ENCODE measurements around the gene SNAI1.

SNAI1 gene

DNA sequence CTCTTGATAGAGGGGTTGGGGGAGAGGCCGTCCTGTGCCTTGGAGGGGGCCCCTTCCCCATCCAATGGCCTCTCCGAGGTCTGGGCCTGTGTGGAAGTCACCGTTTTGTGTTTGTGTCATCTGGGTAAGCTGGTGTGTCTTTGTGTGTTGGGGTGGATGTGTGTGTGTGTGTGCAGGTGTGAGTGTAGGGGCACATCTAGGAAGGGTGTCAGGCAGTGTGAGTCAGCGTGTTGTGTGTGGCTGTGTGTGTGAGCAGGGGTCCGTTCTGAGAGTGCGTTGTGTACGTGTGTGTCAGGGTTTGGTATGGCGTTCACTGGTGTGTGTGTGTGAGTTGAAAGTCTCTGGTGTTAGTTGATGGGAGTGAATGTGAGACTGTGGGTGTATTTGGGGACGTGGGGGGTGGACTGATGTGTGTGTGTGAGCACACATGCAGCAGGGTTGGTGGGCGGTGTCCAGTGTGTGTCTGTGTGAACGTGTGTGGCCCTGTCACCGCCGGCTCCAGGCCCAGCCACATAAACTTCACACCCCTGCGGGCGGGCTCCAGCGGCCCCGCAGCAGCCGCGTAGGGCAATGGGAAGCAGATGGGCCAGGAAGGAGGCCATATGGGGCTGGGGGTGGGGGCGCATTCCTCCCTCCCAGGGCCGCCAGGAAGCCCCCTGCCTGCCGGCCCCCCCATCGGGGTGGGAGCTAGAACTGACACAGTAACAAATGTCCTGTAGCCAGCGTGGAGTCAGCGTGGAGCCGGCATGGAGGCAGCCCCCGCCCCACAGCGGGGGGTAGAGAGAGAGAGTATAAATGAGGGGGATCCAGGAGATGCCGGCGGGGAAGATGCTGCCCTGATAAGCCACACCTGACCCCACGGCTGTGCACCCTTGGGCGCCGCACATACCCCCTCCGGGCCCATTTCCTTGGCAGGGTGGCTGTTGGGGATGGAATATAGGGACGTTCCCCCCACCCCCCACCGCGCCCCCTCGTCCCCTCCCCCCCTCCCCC is 32.1 kb downstream of the SNAI1 start:
- DNase-seq = peak; percentile 79

DNA sequence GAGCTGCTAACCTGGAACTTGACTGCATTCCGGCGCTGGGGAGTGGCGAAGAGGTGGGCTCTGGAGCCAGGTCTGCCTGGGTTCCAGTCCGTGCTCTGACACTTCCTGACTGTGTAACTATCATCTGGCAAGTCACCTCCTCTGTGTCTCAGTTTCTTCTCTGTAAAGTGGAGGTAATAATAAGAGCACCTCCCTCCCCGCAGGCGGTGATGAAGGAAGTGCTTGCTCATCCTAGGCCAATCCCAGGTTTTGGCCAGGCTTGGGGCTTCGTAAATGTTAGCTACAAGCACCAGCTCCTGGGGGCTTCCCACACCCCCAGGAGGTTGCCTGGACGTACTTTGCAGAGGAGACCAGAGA is 32.8 kb downstream of the SNAI1 start:
- no peak for DNase-seq

DNA sequence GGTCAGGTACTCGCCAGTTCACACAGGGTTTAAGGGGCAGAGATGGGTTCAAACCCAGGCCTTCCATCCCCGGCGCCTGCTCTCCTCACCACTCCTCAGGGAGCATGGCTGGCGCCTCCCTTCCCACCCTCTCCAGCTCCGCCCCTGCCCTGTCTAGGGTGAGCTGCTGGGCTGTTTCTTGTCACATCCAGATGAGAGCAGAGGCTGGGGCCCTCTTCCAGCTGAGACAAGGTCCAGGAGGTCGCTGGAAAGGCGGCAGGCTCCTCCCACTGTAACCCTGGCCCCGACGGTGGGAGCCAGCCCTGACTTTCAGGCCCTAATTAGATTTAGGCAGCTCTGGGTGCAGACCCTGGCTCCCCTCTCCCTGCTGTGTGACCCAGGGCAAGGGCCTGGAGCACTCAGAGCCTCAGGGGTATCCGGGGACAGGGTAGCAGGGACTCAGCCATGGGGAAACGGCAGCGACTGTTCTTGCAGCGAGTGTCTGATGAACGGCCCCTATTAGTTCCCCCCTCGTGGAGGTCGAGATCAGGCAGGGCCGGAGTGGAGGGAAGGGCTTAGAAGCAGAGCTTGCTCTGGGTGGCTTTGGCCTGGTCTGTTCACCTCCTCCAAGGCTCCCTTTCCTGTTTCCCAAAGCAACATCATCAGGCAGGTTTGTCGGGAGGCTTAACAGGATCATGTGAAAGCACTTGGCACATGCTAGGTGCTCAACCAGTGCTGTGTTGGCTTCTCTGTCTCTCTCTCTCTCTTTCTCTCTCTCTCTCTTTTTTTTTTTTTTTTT is 33.4 kb downstream of the SNAI1 start:
- no peak for DNase-seq

DNA sequence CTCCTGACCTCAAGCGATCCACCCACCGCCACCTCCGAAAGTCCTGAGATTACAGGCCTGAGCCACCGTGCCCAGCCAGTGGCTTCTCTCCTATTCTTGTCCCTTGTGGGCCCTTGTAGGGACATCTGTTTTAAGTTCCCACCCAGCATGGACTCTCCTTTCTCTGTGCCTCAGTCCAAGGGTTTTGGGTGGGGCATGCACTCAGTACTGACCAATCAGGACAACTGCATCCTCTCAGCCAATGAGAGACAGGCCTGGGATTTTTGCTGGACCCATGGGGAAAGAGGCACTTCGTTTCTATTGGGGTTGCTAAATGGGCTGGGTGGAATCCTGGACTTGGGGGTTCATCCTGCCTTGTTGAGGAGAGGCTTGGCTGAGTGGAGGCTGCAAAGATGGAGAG is 34.4 kb downstream of the SNAI1 start:
- DNase-seq = no peak

DNA sequence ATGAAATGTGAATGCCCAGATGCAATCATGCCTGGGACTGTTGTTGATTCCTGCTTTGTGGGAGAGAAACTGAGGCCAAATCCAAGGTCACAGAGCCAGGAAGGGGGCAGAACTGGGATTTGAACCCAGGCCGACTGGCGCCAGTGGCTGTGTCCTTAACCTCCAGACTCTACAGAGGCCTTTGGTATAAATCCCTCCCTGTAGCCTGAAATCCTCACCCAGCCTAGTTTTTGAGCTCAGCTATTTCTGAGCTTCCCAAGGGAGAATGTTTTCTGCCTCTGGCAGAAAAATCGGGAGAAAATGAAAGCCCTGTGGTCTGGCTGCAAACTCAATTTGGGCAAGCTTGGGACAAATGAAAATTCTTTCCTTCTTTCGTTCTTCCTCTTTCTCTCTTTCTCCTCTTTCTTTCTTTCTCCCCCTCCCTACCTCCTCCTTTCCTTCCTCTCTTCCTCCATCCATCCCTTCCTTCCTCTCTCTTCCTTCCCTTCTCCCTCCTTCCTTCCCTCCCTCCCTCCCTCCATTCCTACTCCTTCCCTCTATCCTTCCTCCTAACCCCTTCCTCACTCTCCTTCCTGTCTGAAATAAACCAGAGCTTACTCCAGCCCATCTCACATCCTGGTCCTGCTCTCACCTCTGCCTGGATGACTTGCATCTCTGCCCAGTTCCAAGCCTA is 34.9 kb downstream of the SNAI1 start:
- DNase-seq = no peak

GRCh38 chr20:50019466-50020256 is 36.9 kb downstream of the SNAI1 start:
- no peak for DNase-seq

- no peak for DNase-seq
Measured at GRCh38 chr20:50020288-50020687, 37.5 kb downstream of the SNAI1 start.

GRCh38 chr20:50022676-50023075 is 39.9 kb downstream of the SNAI1 start:
- DNase-seq = no peak

- DNase-seq = no peak
Measured at GRCh38 chr20:50023116-50023805, 40.5 kb downstream of the SNAI1 start.

- DNase-seq = no peak
Measured at GRCh38 chr20:50026746-50027575, 44.2 kb downstream of the SNAI1 start.

GRCh38 chr20:50027611-50028105 is 44.9 kb downstream of the SNAI1 start:
- DNase-seq = no peak

GRCh38 chr20:50029083-50029696 is 46.4 kb downstream of the SNAI1 start:
- no peak for DNase-seq

- no peak for DNase-seq
Measured at GRCh38 chr20:50029697-50030461, 47.1 kb downstream of the SNAI1 start.

DNA sequence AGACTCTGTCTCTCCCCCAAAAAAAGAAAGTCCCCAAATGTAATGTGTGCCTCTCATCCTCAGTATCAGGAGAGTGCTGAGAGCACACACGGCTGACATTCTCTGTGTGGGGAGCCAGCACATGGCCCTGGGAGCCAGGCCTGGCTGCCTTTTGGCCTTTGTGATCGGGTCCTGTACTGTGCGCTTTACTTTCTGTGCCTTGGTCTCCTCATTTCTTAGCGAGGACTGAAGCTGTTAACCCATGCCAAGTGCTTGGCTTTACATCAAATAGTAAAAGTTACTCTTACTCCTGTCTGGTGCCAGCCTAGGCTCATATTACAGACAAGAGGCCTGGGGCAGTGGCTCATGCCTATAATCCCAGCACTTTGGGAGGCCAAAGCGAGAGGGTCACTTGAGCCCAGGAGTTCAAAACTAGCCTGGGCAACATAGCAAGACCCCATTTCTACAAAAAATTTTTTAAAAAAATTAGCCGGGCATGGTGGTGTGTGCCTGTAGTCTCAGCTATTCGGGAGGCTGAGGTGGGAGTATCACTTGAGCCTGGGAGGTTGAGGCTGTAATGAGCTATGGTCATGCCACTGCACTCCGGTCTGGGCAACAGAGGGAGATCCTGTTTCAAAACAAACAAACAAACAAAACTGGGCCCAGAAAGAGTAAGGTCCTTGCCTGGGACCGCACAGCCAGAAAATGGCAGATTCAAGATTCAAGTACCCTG is 50.3 kb downstream of the SNAI1 start:
- DNase-seq = no peak

GRCh38 chr20:50034567-50035180 is 51.9 kb downstream of the SNAI1 start:
- DNase-seq = no peak

DNA sequence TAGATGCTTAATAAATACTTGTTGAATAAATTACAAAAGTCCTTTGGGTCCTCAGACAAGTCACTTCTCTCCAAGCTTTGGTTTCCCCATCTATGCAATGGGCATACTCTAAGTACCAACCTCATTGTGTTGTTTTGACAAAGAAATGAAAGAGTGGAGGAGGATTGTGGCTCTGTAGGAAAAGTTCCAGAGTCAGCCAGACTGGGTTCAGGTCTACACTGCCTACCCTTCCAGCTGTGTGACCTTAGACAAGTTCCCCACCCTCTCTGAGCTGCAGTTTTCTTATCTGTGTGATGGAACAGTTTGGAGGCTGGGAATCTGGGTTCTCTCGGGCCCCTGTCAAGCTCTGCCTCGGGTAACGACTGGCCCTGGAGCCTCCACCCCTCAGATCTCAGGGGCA is 53.9 kb downstream of the SNAI1 start:
- no peak for DNase-seq

DNA sequence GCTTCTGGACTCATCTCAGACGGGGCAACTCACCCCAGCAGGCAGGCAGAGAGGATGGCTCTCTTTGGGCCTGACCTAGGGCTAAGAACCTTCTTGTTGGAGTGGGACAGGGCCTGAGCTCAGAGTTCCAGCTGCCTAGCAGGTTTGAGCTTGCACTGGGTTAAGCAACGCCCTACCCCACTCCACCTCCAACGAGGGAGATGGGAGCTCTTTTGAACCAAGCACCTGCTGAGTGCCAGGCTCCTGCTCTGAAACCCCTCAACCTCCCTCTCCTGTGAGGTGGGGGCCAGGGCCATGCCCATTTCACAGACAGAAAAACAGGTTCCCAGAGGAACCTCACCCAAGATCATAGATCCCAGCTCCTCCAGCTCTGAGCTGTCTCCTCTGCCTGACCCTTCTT is 54.3 kb downstream of the SNAI1 start:
- DNase-seq = no peak

GRCh38 chr20:50037575-50037974 is 54.8 kb downstream of the SNAI1 start:
- no peak for DNase-seq

Data from NCI-H2171 (cell line).